GM21737 (cell line): ENCODE data around the gene DNAJC1.
A peak's percentile ranks its signal among the peaks of the same experiment; 100 is the strongest.

ENCODE experiments used
- ATAC-seq: cut with Tn5 transposase; IDR thresholded peaks from one replicate; pipeline ENCODE4 v1.9.1; 2021; ENCODE audit warnings: mild to moderate bottlenecking, moderate library complexity; ENCODE audit not compliant: unreplicated experiment

The DNAJC1 gene

GRCh38 chr10:21962358-21962757 lies 41.2 kb downstream of the DNAJC1 start:
- no peak for ATAC-seq

DNA sequence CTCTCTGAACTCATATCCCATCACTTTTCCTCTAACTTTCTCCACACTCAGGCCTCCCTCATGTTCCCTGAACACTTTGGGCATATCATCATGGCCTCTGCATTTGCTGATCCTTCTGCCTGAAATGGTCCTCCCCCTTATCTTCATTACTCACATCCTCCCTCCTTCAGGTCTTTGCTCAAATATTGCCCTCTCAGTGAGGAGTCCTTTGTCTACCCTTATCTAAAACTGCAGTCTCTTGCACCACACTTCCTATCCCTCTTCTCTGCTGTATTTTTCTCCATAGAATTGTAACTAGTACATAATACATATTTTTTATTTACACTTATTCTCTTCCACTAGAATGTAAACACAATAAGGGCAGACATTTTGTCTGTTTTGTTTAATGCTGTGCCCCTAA lies 41.7 kb downstream of the DNAJC1 start:
- ATAC-seq, result no peak

- no peak for ATAC-seq
Observed at GRCh38 chr10:21959998-21960397, 43.5 kb downstream of the DNAJC1 start.

DNA sequence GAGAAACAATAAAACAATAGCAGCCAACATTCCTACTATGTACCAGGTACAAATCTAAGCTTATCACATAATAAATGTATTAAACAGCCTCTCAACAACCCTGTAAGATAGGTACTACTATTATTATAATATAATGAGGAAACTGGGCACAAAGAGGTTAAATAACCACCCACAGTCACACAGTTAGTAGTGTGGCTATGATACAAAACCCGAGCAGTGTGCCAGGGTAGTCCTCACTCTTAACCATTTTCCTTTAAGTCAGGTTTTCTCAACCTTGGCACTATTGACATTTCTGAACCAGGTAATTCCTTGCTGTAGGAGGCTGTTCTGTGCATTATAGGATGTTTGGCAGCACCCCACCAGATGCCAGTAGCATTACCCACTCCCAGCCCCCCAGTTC lies 48.8 kb downstream of the DNAJC1 start:
- no peak for ATAC-seq

DNA sequence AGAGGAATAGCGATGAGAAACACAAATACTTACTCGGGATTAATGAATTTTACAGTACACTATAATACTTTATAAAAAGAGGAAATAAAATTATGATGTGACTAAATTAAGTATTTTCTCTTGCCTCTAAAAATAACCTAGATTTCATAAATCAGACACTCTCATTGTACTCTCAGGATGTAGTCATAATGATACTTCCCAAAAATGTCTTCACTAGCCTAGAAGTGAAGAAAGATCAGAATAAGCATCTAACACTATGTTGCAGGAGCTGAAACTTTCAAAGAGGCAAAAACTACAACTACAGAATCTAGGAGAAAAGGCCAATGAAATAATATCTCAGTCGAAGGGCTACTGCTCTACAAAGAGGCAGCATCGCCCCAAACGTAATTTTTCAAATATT lies 49.4 kb downstream of the DNAJC1 start:
- ATAC-seq, result no peak

DNA sequence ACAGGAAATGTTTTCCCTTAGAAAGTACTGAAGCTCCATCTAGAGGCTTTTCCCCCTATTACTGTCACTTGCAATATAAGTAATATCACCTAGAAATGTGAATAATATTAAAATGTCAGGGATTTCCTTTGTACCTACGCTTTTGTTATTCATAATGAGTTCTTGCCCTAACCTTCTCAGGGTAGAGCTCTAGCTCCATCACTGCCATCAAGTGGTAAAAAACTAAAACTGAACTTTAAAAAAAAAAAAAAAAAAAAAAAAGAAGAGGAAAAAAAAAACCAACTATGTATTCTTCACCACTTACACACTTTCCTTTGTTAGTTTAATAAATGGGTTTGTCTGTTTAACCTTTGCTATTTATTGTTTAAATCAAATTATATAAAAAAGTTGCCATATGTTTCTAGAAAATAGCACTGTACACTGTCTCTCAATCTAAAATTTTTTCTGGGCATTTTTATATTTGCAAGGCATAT lies 49.9 kb downstream of the DNAJC1 start:
- peak; percentile 53 for ATAC-seq

DNA sequence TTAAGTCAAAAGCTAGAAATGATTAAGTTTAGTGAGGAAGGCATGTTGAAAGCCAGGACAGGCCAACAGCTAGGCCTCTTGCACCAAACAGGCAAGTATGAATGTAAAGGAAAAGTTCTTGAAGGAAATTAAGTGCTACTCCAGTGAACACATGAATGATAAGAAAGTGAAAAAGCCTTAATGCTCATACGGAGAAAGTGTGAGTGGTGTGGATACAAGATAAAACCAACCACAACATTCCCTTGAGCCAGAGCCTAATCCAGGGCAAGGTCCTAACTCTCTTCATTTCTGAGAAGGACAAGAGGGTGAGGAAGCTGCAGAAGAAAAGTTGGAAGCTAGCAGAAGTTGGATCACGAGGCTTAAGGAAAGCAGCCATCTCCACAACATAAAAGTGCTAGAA lies 53.0 kb downstream of the DNAJC1 start:
- no peak for ATAC-seq

- no peak for ATAC-seq
Observed at GRCh38 chr10:21946946-21947345, 56.6 kb downstream of the DNAJC1 start.

- ATAC-seq, result no peak
Observed at GRCh38 chr10:21944727-21945386, 58.7 kb downstream of the DNAJC1 start.

DNA sequence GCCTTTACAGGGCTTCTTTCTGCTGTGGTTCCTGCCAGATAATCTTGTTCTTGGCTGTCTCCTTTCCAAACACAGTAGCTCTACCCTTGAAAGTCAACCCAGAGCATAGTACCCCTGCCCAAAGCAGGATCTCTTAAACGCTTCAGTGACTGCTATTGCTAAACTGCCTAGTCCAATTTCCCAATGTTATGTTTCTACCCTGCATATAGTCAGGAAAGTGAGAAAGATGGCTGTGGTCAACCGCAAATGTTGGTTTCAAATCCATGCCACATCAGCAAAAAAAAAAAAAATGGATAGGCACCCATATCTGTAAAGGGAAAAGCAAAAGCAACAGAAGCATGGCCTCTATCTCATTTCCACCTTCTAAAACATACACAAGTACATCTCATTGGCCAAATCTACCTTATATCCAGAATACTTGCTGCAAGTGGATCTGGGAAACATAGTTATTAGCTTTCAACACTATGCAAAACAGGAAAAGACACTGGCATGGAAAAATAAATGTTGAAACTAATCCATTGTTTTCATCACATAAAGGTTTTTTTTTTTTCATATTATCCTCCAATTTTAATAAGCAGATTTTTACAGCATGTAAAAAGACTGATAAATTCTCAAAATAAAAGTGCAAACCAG lies 59.8 kb downstream of the DNAJC1 start:
- ATAC-seq, result no peak

GRCh38 chr10:21935439-21936023 lies 68.0 kb downstream of the DNAJC1 start:
- ATAC-seq, result no peak

DNA sequence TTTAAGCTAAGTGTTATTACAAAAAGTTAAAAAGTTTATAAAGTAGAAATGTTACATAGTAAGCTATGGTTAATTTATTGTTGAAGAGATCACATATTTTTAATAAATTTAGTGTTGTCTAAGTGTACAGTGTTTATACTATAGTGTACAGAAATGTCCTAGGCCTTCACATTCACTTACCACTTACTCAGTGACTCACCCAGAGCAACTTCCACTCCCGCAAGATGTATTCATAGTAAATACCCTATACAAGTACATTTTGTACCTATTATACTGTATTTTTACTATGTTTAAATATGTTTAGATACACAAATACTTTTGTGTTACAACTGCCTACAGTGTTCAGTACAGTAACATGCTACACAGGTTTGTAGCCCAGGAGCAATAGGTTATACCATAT lies 69.2 kb downstream of the DNAJC1 start:
- no peak for ATAC-seq

DNA sequence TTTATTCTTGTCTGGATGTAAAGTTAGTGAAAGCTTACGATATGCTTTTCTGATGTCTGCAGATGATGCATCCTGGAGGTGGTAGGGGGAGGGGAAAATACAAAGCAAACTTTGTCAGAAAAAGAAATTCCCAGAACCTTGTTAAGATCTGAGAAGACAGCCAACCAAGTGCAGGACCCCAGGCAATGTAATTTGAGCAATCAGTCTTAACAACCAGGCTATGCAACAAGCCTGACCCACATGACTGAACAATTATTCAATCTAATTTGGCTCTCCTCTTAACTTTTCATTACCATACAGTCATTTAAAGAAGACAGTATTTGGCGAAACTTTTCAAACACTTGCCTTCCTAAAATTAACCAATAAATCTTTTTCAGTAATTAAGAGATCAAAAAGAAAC lies 74.5 kb downstream of the DNAJC1 start:
- ATAC-seq, result no peak

DNA sequence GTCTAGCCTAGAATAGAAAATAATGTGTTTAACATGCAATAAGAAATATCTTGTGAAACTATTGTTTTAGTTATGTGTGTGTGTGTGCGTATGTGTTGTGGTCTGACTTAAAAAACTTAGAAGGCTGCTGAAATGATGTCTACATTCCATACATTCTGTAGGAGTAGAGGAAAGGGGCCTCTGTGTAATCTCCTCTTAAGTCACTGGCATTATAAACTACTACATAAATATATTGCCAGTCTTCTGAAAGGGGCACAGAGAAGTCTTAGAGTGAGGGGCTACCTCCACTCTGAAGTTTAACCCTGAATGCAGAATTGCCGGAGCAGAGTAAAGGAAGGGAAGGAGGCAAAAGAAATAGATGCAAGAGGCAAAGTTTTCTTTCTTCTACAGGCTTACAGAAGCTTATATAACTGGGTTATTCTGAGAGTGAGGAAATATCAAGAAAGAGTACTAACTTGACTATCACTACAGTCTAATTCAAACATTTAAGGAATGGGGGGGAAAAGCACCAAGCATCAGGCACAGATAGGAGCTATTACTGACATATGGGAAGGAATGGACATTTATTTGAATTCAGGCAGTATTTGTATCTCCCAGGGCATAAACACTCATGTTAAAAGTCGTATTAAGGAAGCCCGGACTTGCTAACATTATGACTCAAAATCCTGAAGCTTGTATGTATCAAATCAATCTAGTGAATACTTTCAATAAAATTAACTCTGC lies 75.7 kb downstream of the DNAJC1 start:
- no peak for ATAC-seq

- ATAC-seq, result no peak
Observed at GRCh38 chr10:21926949-21927348, 76.6 kb downstream of the DNAJC1 start.

- no peak for ATAC-seq
Observed at GRCh38 chr10:21926358-21926925, 77.1 kb downstream of the DNAJC1 start.

DNA sequence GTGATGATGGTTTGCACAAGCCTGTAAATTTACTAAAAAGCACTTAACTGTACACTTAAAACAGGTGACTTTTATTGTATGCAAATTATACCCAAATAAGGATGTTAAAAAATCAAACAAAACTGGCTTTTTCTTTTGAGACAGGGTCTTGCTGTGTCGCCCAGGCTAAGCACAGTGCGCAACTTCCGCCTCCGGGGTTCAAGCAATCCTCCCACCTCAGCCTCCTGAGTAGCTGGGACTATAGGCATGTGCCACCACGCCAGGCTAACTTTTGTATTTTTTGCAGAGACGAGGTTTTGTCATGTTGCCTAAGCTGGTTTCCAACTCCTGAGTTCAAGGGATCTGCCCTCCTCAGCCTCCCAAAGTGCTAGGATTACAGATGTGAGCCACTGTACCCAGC lies 77.7 kb downstream of the DNAJC1 start:
- ATAC-seq, result no peak

- no peak for ATAC-seq
Observed at GRCh38 chr10:21924511-21924910, 79.0 kb downstream of the DNAJC1 start.

GRCh38 chr10:21920633-21921032 lies 82.9 kb downstream of the DNAJC1 start:
- ATAC-seq, result no peak

DNA sequence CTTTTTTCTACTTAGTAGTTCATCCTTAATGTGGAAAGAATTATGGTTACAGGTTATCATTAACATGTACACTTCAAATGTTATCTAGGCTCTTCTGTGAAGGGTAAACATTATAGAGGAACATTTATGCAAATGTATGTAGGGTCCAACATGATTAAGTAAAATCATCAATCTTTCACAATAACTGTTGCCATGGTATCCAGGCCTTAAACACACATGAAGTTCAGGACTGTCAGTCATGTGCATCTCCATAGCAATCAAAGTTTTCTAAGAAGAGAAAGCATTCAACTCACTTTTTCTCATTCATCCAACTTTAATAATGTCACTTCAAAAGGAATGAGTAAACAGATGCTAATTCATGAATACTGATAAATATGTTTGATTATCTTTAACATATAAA lies 83.6 kb downstream of the DNAJC1 start:
- ATAC-seq, result no peak

- ATAC-seq, result no peak
Observed at GRCh38 chr10:21919117-21919516, 84.4 kb downstream of the DNAJC1 start.
